ENCODE measurements around the gene TMEM181. TPM values are rescaled to one million over a fixed set of nuclear protein-coding genes. Genes with fewer than 3 reads are reported as not detected.
"Not testable (repeated sequence)": the region's sequence is repeated elsewhere in the genome, so short reads cannot be mapped to it uniquely, and the experiment has no call there.

The TMEM181 gene
- total and polyA plus RNA-seq, 12 donors = 8.8 to 29.1 (median 20.5) TPM

DNA sequence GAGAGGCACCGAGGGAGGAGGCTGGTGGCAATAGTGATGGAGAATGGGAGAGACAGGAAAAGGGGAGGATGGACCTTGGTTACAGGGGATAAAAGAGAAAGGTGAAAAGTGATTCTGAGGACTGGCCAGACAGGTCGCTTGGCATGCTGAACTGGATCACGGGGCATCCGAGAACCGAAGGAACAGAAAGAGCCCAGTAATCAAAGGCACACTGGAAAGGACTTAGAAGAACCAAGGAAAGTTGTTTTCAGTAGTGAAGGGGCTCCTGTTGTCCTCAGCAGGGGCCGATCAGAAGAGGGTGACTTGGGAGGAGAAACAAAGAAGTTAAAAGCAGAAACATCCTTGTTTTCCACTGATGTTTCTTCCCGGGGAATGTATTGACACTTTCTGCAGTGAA is 108.8 kb downstream of the TMEM181 start:
- 83 to 89% (median 87%) methylated on average over 7 of the region's 7 CpGs for WGBS, 4 donors
- H3K4me3 ChIP-seq = no peak overlapping the region
- no peaks in the 10 kb centered on the region for H3K36me3 ChIP-seq (replicated peaks in 1 of 2)
- DNase-seq = peak in 1 of 7 donors; percentile 27
- TF ChIP-seq, protein P1, sequence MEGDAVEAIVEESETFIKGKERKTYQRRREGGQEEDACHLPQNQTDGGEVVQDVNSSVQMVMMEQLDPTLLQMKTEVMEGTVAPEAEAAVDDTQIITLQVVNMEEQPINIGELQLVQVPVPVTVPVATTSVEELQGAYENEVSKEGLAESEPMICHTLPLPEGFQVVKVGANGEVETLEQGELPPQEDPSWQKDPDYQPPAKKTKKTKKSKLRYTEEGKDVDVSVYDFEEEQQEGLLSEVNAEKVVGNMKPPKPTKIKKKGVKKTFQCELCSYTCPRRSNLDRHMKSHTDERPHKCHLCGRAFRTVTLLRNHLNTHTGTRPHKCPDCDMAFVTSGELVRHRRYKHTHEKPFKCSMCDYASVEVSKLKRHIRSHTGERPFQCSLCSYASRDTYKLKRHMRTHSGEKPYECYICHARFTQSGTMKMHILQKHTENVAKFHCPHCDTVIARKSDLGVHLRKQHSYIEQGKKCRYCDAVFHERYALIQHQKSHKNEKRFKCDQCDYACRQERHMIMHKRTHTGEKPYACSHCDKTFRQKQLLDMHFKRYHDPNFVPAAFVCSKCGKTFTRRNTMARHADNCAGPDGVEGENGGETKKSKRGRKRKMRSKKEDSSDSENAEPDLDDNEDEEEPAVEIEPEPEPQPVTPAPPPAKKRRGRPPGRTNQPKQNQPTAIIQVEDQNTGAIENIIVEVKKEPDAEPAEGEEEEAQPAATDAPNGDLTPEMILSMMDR (IDR thresholded peaks at IDR 0.05) = no peak
- no peak for TF ChIP-seq POLR2A (IDR thresholded peaks at IDR 0.05)
- intact Hi-C loops (cut with DNase I) = no loop called here
- no peaks in the 10 kb centered on the region for H3K9me3 ChIP-seq (replicated peaks in 1 of 3)
- H3K27ac ChIP-seq = no peak overlapping the region
- H3K4me1 ChIP-seq (replicated peaks in 1 of 2) = no peaks in the 10 kb centered on the region
- no peaks in the 10 kb centered on the region for H3K27me3 ChIP-seq

DNA sequence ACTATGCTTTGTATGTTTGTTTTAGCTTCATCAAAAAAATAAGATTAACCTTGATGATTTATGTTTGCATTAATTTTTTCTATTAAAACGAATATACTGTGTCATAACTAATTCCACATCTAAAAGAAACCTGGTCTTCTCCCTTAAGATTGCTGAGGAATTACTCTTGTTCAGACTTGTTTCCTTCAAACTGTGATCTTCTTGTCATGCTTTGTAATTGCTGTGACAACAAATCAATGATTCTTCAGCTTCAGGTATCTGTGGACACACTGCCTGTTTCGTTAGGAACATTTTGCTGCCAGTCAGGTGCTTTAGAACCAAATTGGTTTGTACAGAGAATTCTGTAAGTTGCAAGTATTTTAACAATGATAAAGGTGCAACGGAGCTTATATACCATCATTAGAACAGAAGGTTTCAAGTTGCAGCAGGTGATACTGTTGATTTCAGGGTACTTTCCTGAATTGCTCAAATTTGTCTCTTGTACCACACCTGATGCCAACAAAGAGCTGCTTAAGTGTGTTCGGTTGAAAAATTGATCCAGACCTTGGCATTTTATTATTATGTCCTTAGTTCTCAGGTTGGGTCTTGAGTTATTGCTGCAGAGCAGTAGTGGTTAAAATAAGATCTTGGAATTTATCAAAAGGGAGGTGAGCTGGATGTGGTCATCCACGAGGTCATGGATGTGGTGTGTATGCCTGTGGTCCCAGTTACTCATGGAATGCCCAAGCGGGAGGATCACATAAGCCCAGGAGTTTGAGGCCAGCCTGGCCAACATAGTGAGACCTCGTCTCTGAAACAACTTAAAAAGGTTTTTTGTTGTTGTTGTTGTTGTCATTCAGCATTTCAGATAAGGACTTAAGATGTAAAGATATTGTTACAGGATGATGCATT is 109.5 kb downstream of the TMEM181 start:
- Histone ChIP-seq H3K4me1 (replicated peaks in 1 of 2) (no peaks in the 10 kb centered on the region), H3K36me3 (replicated peaks in 1 of 2) (no peaks in the 10 kb centered on the region), H3K27ac (no peak overlapping the region), H3K4me3 (no peak overlapping the region), H3K27me3 (no peaks in the 10 kb centered on the region), H3K9me3 (replicated peaks in 1 of 3) (no peaks in the 10 kb centered on the region)
- TF ChIP-seq POLR2A (IDR thresholded peaks at IDR 0.05) = no peak
- TF ChIP-seq, protein P1 (IDR thresholded peaks at IDR 0.05) = no peak
- intact Hi-C loops (cut with DNase I) = no loop called here
- 63 to 75% (median 72%) methylated on average over 7 of the region's 7 CpGs for WGBS, 4 donors
- peak in 1 of 7 donors; percentile 42 for DNase-seq

DNA sequence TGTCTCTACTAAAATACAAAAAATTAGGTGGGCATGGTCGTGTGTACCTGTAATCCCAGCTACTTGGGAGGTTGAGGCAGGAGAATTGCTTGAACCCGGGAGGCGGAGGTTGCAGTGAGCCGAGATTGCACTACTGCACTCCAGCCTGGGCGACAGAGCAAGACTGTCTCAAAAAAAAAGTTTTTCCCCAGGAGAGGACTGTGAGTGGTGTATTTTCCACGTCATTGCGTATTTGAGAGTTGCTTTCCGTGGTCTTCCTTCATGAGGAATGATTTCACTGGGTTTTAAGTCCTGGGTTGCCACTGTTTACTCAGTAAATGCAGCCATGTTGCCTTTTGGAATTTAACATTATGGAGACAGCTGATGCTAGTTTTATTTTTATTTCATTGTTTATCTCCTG is 112.2 kb downstream of the TMEM181 start:
- whole genome bisulfite sequencing, 4 donors = 82 to 92% (median 88%) methylated on average over 8 of the region's 8 CpGs
- H3K4me3 ChIP-seq; H3K4me1 ChIP-seq (replicated peaks in 1 of 2); H3K9me3 ChIP-seq (replicated peaks in 1 of 3); H3K27ac ChIP-seq; H3K36me3 ChIP-seq (replicated peaks in 1 of 2); intact Hi-C loops (cut with DNase I); H3K27me3 ChIP-seq: not testable (repeated sequence)
- peak in 1 of 7 donors; percentile 24 for DNase-seq

DNA sequence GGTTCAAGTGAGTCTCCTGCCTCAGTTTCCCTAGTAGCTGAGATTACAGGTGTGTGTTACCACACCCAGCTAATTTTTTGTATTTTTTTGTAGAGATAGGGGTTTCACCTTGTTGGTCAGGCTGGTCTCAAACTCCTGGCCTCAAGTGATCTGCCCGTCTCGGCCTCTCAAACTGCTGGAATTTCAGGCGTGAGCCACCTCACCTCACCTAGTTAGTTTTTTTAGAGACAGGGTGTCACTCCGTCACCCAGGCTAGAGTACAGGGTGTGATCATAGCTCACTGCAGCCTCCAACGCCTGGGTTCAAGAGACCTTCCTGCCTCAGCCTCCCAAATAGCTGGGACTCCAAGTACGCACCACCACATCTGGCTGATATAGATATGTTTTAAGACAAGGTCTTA is 112.8 kb downstream of the TMEM181 start:
- Histone ChIP-seq H3K27ac (no peak overlapping the region), H3K4me3 (no peak overlapping the region), H3K27me3 (no peaks in the 10 kb centered on the region), H3K4me1 (replicated peaks in 1 of 2) (no peaks in the 10 kb centered on the region), H3K9me3 (replicated peaks in 1 of 3) (no peaks in the 10 kb centered on the region), H3K36me3 (replicated peaks in 1 of 2) (no peaks in the 10 kb centered on the region)
- DNase-seq = peak in 1 of 7 donors; percentile 35
- intact Hi-C loops (cut with DNase I) = no loop called here
- 90 to 97% (median 93%) methylated on average over 5 to 6 of the region's 6 CpGs for WGBS, 4 donors
- no peak for TF ChIP-seq POLR2A (IDR thresholded peaks at IDR 0.05)
- TF ChIP-seq, protein P1 (IDR thresholded peaks at IDR 0.05) = no peak

All from adrenal gland (tissue), 12 donors.